Effector memory CD4-positive, alpha-beta T cell (primary cell): ENCODE measurements around the gene CHST5.
"Not testable (repeated sequence)": the region's sequence is repeated elsewhere in the genome, so short reads cannot be mapped to it uniquely, and the experiment has no call there.

Source experiments
- DNase-seq, 3 donors: peaks; one replicate each; pipeline ENCODE4 v3.0.0-alpha.2; 2020
- H3K27ac ChIP-seq: 2 replicates; pipeline ENCODE4 v1.7.0; 2013; ENCODE audit warnings: mild to moderate bottlenecking, low read length, moderate library complexity; ENCODE audit not compliant: insufficient read depth, poor library complexity, severe bottlenecking
- H3K27me3 ChIP-seq: replicated peaks from 2 replicates; pipeline ENCODE4 v1.7.0; 2013; ENCODE audit warnings: mild to moderate bottlenecking, low read length; ENCODE audit not compliant: insufficient read depth, control insufficient read depth, poor library complexity, severe bottlenecking
- H3K36me3 ChIP-seq: 2 replicates; pipeline ENCODE4 v1.7.0; 2013; ENCODE audit warnings: mild to moderate bottlenecking, low read length, moderate library complexity; ENCODE audit not compliant: control insufficient read depth, insufficient read depth
- H3K4me1 ChIP-seq: 2 replicates; pipeline ENCODE4 v1.7.0; 2013; ENCODE audit warnings: low read length, mild to moderate bottlenecking; ENCODE audit not compliant: control insufficient read depth, insufficient read depth, poor library complexity, severe bottlenecking
- H3K4me3 ChIP-seq: 2 replicates; pipeline ENCODE4 v1.7.0; 2013; ENCODE audit warnings: low read length, low read depth, mild to moderate bottlenecking; ENCODE audit not compliant: insufficient read depth, poor library complexity, severe bottlenecking
- H3K9me3 ChIP-seq: 2 replicates; pipeline ENCODE4 v1.7.0; 2013; ENCODE audit warnings: mild to moderate bottlenecking, low read length, moderate library complexity; ENCODE audit not compliant: control insufficient read depth

CHST5 gene

DNA sequence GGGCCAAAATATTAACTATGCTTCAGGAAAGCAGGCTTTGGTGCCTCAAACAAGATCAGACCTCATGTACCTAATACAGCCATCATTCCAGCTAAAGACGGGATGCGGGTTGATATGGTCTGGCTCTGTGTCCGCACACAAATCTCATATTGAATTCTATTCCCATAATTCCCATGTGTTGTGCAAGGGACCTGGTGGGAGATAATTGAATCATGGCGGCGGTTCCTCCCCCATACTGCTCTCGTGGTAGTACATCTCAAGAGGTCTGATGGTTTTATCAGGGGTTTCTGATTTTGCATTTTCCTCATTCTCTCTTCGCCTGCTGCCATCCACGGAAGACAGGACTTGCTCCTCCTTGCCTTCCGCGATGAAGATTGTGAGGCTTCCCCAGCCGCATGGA lies 21.6 kb downstream of the CHST5 start:
- Histone ChIP-seq H3K27ac (no peak overlapping the region), H3K36me3 (no peaks in the 10 kb centered on the region), H3K27me3 (no peaks in the 10 kb centered on the region), H3K4me3 (no peak overlapping the region), H3K9me3 (no peaks in the 10 kb centered on the region), H3K4me1 (no peaks in the 10 kb centered on the region)
- DNase-seq = no peak

DNA sequence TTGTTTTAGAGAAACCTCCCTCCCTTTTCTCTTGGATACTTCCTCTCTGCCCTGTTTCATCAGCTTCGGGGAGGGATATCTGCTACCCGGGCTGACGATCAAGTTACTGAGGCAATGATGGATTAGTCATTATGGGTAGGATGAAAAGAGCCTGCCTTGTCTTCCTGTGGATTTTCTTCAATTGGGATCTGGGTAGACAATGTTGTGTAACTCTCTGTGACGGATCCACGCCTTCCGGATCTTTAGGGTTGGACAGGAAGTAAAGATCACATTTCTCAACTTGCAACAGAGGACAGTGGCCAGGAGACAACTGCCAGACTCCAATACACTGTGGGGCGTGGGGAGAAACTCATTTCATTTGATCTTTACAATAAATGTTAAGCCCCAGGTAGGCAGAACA lies 29.3 kb downstream of the CHST5 start:
- Histone ChIP-seq H3K27me3 (no peaks in the 10 kb centered on the region), H3K4me1 (no peaks in the 10 kb centered on the region), H3K27ac (no peak overlapping the region), H3K4me3 (no peak overlapping the region), H3K36me3 (no peaks in the 10 kb centered on the region), H3K9me3 (no peaks in the 10 kb centered on the region)
- DNase-seq = no peak

DNA sequence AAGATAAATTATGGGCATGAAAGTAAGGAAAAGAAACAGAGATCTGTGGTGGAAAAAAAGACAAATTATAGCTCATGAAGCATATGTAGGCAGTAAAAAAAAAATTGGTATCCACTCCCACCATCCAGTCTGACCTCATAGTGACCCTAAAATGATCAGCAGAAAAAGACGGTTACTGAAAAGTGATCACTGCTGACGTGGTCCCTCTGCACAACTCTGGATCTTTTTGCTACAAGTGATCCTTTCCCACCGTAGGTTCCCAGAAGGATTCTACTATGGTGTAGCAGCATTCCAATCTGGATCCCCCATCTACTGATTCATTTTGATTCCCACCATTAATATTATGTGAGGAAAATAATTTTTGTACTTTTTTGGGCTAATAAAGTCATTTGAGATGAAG lies 29.8 kb downstream of the CHST5 start:
- H3K27ac ChIP-seq = no peak overlapping the region
- H3K4me1 ChIP-seq = no peaks in the 10 kb centered on the region
- no peaks in the 10 kb centered on the region for H3K36me3 ChIP-seq
- H3K4me3 ChIP-seq = no peak overlapping the region
- no peaks in the 10 kb centered on the region for H3K27me3 ChIP-seq
- DNase-seq = no peak
- H3K9me3 ChIP-seq = no peaks in the 10 kb centered on the region

GRCh38 chr16:75503801-75504200 lies 32.1 kb downstream of the CHST5 start:
- H3K9me3 ChIP-seq = no peaks in the 10 kb centered on the region
- no peaks in the 10 kb centered on the region for H3K4me1 ChIP-seq
- no peak for DNase-seq

GRCh38 chr16:75502916-75503605 lies 32.8 kb downstream of the CHST5 start:
- Histone ChIP-seq H3K9me3 (no peaks in the 10 kb centered on the region), H3K27me3 (no peaks in the 10 kb centered on the region), H3K36me3 (no peaks in the 10 kb centered on the region), H3K4me1 (no peaks in the 10 kb centered on the region), H3K4me3 (no peak overlapping the region), H3K27ac (no peak overlapping the region)
- DNase-seq = no peak

More at GRCh38 chr16:75503801-75504200, 32.1 kb downstream of the CHST5 start:
- Histone ChIP-seq H3K27ac (no peak overlapping the region), H3K4me3 (no peak overlapping the region), H3K36me3 (no peaks in the 10 kb centered on the region), H3K27me3 (no peaks in the 10 kb centered on the region)

DNA sequence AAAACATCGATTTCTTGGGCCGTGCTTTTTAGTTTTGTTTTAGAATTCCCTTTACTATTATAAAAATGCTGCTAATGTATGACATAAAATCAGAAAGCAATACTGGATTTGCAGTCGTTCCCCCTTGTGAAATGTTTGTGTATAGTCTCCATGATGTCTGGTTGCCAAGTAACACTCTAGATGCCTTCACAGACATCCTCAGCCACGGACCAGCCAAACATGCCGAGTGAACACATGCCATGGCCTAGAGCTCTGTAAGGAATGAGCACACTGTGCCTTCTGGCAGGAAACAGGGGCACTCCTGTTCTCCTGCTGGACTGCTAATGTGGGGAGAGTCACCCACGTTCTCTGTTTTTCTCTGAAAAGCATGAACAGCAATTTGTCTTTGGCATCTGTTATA lies 34.1 kb downstream of the CHST5 start:
- not testable (repeated sequence) for DNase-seq, H3K9me3 ChIP-seq

DNA sequence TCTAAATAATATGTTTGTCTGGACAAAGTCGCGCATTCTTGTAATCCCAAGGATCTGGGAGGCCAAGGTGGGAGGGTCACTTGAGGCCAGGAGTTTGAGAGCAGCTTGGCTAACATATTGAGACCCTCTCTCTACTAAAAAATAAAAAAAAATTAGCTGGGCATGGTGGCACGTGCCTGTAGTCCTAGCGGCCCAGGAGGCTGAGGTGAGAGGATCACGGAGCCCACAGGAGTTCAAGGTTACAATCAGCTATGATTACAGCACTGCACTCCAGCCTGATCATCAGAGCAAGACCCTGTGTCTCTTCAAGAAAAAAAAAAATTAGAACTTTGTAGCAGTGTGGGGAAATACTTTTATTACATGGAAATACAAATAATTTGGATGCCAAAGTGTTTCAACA lies 34.5 kb downstream of the CHST5 start:
- Histone ChIP-seq H3K4me1 (no peaks in the 10 kb centered on the region), H3K27me3 (no peaks in the 10 kb centered on the region), H3K4me3 (no peak overlapping the region), H3K36me3 (no peaks in the 10 kb centered on the region), H3K9me3 (no peaks in the 10 kb centered on the region), H3K27ac (no peak overlapping the region)
- no peak for DNase-seq

More for the DNA sequence above, 34.1 kb downstream of the CHST5 start:
- H3K27me3 ChIP-seq, H3K36me3 ChIP-seq, H3K27ac ChIP-seq, H3K4me1 ChIP-seq, H3K4me3 ChIP-seq: not testable (repeated sequence)

DNA sequence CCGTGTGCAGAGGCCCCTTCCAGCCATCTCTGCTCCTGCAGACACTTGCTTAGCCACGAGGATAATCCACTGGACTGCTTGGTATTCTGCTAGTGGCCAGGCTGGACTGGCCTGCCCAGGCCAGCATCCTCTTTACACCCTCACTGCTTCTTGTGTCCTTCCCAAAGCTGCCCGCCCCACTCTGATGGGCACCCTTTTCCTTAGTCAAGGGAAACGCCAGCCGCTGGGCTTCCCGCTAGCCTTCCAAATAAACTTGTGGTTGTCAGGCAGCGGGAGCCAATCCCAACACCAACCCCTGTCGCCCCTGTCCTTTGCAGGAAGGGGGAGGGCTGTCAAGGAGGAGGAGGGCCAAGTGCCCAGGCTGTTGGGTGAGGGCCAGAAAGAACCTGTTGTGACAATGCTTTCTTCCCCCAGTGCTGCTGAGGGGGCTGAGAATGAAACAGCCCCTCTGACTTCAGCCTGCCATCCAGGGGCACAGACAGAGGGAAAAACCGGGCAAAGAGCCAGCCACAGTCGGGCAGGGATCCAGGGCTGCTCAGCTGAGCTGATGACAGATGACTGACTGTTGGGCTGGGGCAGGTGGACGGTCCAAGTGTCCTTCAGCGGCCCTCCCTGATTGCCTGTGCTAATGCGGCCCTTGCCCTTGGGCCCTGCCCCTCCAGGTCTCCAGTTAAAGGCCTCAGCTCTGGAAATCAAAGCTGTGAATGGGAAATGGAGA lies 37.1 kb downstream of the CHST5 start:
- not testable (repeated sequence) for H3K4me3 ChIP-seq, H3K27ac ChIP-seq, H3K27me3 ChIP-seq, H3K4me1 ChIP-seq, H3K36me3 ChIP-seq, H3K9me3 ChIP-seq, DNase-seq

- peaks cover 8% of the 10 kb centered on the region for H3K4me1 ChIP-seq
- H3K27ac ChIP-seq = no peak overlapping the region
- DNase-seq = no peak
- no peaks in the 10 kb centered on the region for H3K36me3 ChIP-seq
- H3K9me3 ChIP-seq = no peaks in the 10 kb centered on the region
- H3K27me3 ChIP-seq = peaks cover 9% of the 10 kb centered on the region
- H3K4me3 ChIP-seq = no peak overlapping the region
Measured at GRCh38 chr16:75497558-75497957, 38.4 kb downstream of the CHST5 start.

GRCh38 chr16:75495076-75495674 lies 40.7 kb downstream of the CHST5 start, which contains the start of gene CHST6:
CHST6 (minus strand) TSS chr16:75495441; CDS start chr16:75479828, 15,613 bp downstream.
- DNase-seq = no peak
- Histone ChIP-seq H3K36me3 (no peaks in the 10 kb centered on the region), H3K9me3 (no peaks in the 10 kb centered on the region), H3K4me3 (peak within 1 kb of the TSS; percentile 35), H3K27ac (no peak within 1 kb of the TSS), H3K27me3 (peaks cover 9% of the 10 kb centered on the region), H3K4me1 (peaks cover 8% of the 10 kb centered on the region)
